GM12865 (cell line): Measurements from ENCODE around the gene MYH14.

Experiments
- DNase-seq: peaks from one replicate; pipeline ENCODE4 v3.0.0; 2010; ENCODE audit warnings: low read depth
- H3K4me3 ChIP-seq: 2 replicates; pipeline ENCODE4 v1.5.1; 2011; ENCODE audit warnings: mild to moderate bottlenecking, low read depth, low read length, control low read depth
- CTCF ChIP-seq: IDR thresholded peaks from 2 replicates; pipeline ENCODE4 v1.5.1; 2011; ENCODE audit warnings: low read length, control low read depth, low read depth, inconsistent platforms; ENCODE audit not compliant: insufficient read depth; ENCODE audit errors: missing control alignments

The MYH14 gene

GRCh38 chr19:50244695-50245094, 41.3 kb downstream of the MYH14 start:
- TF ChIP-seq CTCF = no peak
- no peak for DNase-seq
- no peak overlapping the region for H3K4me3 ChIP-seq

GRCh38 chr19:50248413-50248812, 45.0 kb downstream of the MYH14 start:
- no peak overlapping the region for H3K4me3 ChIP-seq
- DNase-seq = no peak
- TF ChIP-seq CTCF = no peak

GRCh38 chr19:50248826-50249225, 45.4 kb downstream of the MYH14 start:
- no peak for DNase-seq
- TF ChIP-seq CTCF = no peak
- H3K4me3 ChIP-seq = no peak overlapping the region

GRCh38 chr19:50249636-50250035, 46.2 kb downstream of the MYH14 start:
- DNase-seq = no peak
- no peak for TF ChIP-seq CTCF
- no peak overlapping the region for H3K4me3 ChIP-seq

- no peak for DNase-seq
- TF ChIP-seq CTCF = no peak
- no peak overlapping the region for H3K4me3 ChIP-seq
These were observed 47.2 kb downstream of the MYH14 start for GRCh38 chr19:50250450-50251136.

- peak; percentile 43 for DNase-seq
- H3K4me3 ChIP-seq = no peak overlapping the region
- peak; percentile 67 for TF ChIP-seq CTCF
These were observed 48.9 kb downstream of the MYH14 start for GRCh38 chr19:50252111-50252886.
